ENCODE data around the gene IL11.

- no peak for TF ChIP-seq CTCF (conservative IDR thresholded peaks at IDR 0.05 in 1 of 2, IDR thresholded peaks at IDR 0.05 in 1 of 2; ENCODE audit: low read depth in 1 of 2, low read length in 2 of 2)
- no peak for TF ChIP-seq EZH2 (IDR thresholded peaks at IDR 0.05; ENCODE audit: low read length, missing control alignments)
Measured at GRCh38 chr19:55373306-55373992, 3.2 kb upstream of the IL11 start.

All from fibroblast of lung (primary cell).